HCT116 (cell line): ENCODE measurements around the gene CBL. TPM values are rescaled to one million over a fixed set of nuclear protein-coding genes. Genes with fewer than 3 reads are reported as not detected.

Experiments used
- ATAC-seq: fragments of 200-7000 bp; cut with Tn5 transposase; 2 replicates; pipeline ENCODE4 v1.9.1; 2020; ENCODE audit warnings: mild to moderate bottlenecking, moderate library complexity
- BruUV-seq: library from RNA; stranded (reverse); fragments of 400-500 nt; replicated peaks from 2 replicates; lab custom pipeline; 2021; lab: Mats Ljungman, UMichigan
- CTCF ChIA-PET: fragments of 300-600 bp; sonication (Branson Sonifier 250); formaldehyde crosslinking; loops from one replicate; lab custom pipeline; 2021; ENCODE audit warnings: antibody characterized with exemption; lab: Charles Lee
- POLR2A ChIA-PET: fragments of 300-600, 350-600 bp; sonication (Branson Sonifier 250); formaldehyde crosslinking; loops from one replicate; lab custom pipeline; 2021; ENCODE audit warnings: antibody characterized with exemption; lab: Charles Lee
- RAD21 ChIA-PET, 2 experiments: fragments of 300-600 bp; sonication (Branson Sonifier 250); formaldehyde crosslinking; loops; one replicate each; lab custom pipeline; 2023; ENCODE audit warnings: low total read pairs in 2 of 2; ENCODE audit not compliant: uncharacterized antibody in 2 of 2, unreplicated experiment in 2 of 2, low non-redundant PET in 1 of 2; lab: Charles Lee
- DNase-seq: peaks from one replicate; pipeline ENCODE4 v3.0.0-alpha.2; 2010; ENCODE audit warnings: low read depth, low spot score
- H2AFZ ChIP-seq: fragments of 200-600 bp; shearing (Covaris generic), sonication (generic); 2 replicates; pipeline ENCODE4 v1.6.1; 2017; ENCODE audit warnings: low read depth, mixed run types, mixed read lengths, antibody characterized with exemption, low read length; ENCODE audit not compliant: poor library complexity, severe bottlenecking
- H3K27ac ChIP-seq: 2 replicates; pipeline ENCODE4 v1.5.1; 2012; ENCODE audit warnings: low read depth, low read length
- H3K27me3 ChIP-seq: fragments of 200-600 bp; sonication (generic); 2 replicates; pipeline ENCODE4 v1.6.1; 2016; ENCODE audit warnings: mixed run types, low read length, mixed read lengths; ENCODE audit not compliant: insufficient read depth
- H3K36me3 ChIP-seq, 2 experiments: fragments of 200-500 bp in 1 of 2; fragments of 200-600 bp in 1 of 2; sonication (Bioruptor generic) in 1 of 2; sonication (generic) in 1 of 2; 2 replicates each; pipeline versions ENCODE4 v1.5.1 to v1.6.1; 2014 to 2016; ENCODE audit warnings: low read length in 2 of 2, inconsistent platforms in 1 of 2, mixed read lengths in 1 of 2, mixed run types in 1 of 2; ENCODE audit not compliant: insufficient read depth in 2 of 2, control insufficient read depth in 1 of 2
- H3K4me1 ChIP-seq, 2 experiments: fragments of 200-600 bp in 1 of 2; sonication (generic) in 1 of 2; 2 replicates each; pipeline versions ENCODE4 v1.5.1 to v1.6.1; 2012 to 2017; ENCODE audit warnings: low read length in 2 of 2, inconsistent platforms in 1 of 2, mild to moderate bottlenecking in 1 of 2, mixed read lengths in 1 of 2, mixed run types in 1 of 2, moderate library complexity in 1 of 2; ENCODE audit not compliant: insufficient read depth in 2 of 2, control insufficient read depth in 1 of 2
- H3K4me2 ChIP-seq: fragments of 200-600 bp; sonication (generic); 2 replicates; pipeline ENCODE4 v1.6.1; 2017; ENCODE audit warnings: mixed run types, low read length, mixed read lengths
- H3K4me3 ChIP-seq, 2 experiments: fragments of 200-600 bp in 1 of 2; sonication (generic) in 1 of 2; replicated peaks in 1 of 2; 2 replicates each; pipeline ENCODE4 v1.5.1; 2011 to 2016; ENCODE audit warnings: low read length in 2 of 2, control low read depth in 1 of 2, low read depth in 1 of 2, mild to moderate bottlenecking in 1 of 2, mixed read lengths in 1 of 2, mixed run types in 1 of 2
- H3K79me2 ChIP-seq: fragments of 200-600 bp; sonication (generic); 2 replicates; pipeline ENCODE4 v1.6.1; 2017; ENCODE audit warnings: mild to moderate bottlenecking, mixed run types, low read length, moderate library complexity, mixed read lengths; ENCODE audit not compliant: insufficient read depth
- H3K9ac ChIP-seq: fragments of 200-600 bp; sonication (generic); 2 replicates; pipeline ENCODE4 v1.6.1; 2016; ENCODE audit warnings: low read length, mixed read lengths
- H3K9me2 ChIP-seq: fragments of 200-600 bp; sonication (generic), shearing (Covaris generic); 2 replicates; pipeline ENCODE4 v1.6.1; 2017; ENCODE audit warnings: mixed run types, mild to moderate bottlenecking, moderate library complexity; ENCODE audit not compliant: insufficient read depth
- H3K9me3 ChIP-seq, 2 experiments: fragments of 200-500 bp in 1 of 2; fragments of 200-600 bp in 1 of 2; sonication (Bioruptor generic) in 1 of 2; sonication (generic) in 1 of 2; 2 replicates each; pipeline ENCODE4 v1.6.1; 2014 to 2017; ENCODE audit warnings: low read length in 2 of 2, mixed read lengths in 2 of 2, inconsistent platforms in 1 of 2, low read depth in 1 of 2, mild to moderate bottlenecking in 1 of 2, mixed run types in 1 of 2, moderate library complexity in 1 of 2; ENCODE audit not compliant: control insufficient read depth in 1 of 2, insufficient read depth in 1 of 2
- H4K20me1 ChIP-seq: fragments of 200-600 bp; sonication (generic), shearing (Covaris generic); 2 replicates; pipeline ENCODE4 v1.6.1; 2017; ENCODE audit warnings: mixed run types, mild to moderate bottlenecking, moderate library complexity; ENCODE audit not compliant: insufficient read depth
- ATF3 ChIP-seq: IDR thresholded peaks from 2 replicates; pipeline ENCODE4 v1.6.1; 2012
- EGR1 ChIP-seq: IDR thresholded peaks from 2 replicates; pipeline ENCODE4 v1.6.1; 2012; ENCODE audit warnings: low read depth
- ELF1 ChIP-seq: IDR thresholded peaks from 2 replicates; pipeline ENCODE4 v1.6.1; 2012; ENCODE audit warnings: low read depth, borderline replicate concordance
- EZH2phosphoT487 ChIP-seq: fragments of 200-600 bp; IDR thresholded peaks from 2 replicates; pipeline ENCODE4 v1.6.1; 2018; ENCODE audit warnings: antibody characterized with exemption, borderline replicate concordance
- JUND ChIP-seq: IDR thresholded peaks from 2 replicates; pipeline ENCODE4 v1.6.1; 2012
- POLR2A ChIP-seq: IDR thresholded peaks from 2 replicates; pipeline ENCODE4 v1.7.0; 2011; ENCODE audit warnings: borderline replicate concordance; ENCODE audit not compliant: insufficient read depth, insufficient read length; ENCODE audit errors: extremely low read depth
- SIN3A ChIP-seq: IDR thresholded peaks from 2 replicates; pipeline ENCODE4 v1.6.1; 2012; ENCODE audit warnings: low read depth
- intact Hi-C: fragments of 100-400 bp; cut with micrococcal nuclease; formaldehyde crosslinking; loops from 2 replicates; pipeline ENCODE4 v1.10.0; 2022
- total RNA-seq: library from RNA; stranded (reverse); gene quantifications from one replicate; pipeline ENCODE4 v1.2.1, GENCODE V29; 2021; ENCODE audit not compliant: unreplicated experiment

CBL gene
- total RNA-seq, 1 experiment from 2014 or later, result 31.1 TPM

GRCh38 chr11:119187123-119187892, 18.8 kb upstream of the CBL start:
- no peak overlapping the region for H3K4me2 ChIP-seq
- ChIA-PET POLR2A (interaction anchor here (0.7 kb wide), 1 partner anchor 690 kb away, joined by 3 read pairs; no protein-coding TSS in a partner anchor), CTCF (no interaction called here), RAD21 (no interaction called here)
- H3K9ac ChIP-seq, result no peak overlapping the region
- no peak for TF ChIP-seq JUND
- TF ChIP-seq SIN3A, result no peak
- H3K4me3 ChIP-seq, result no peak overlapping the region
- intact Hi-C loops, result no loop called here
- no peaks in the 10 kb centered on the region for H3K9me2 ChIP-seq
- peaks cover 4 to 17% of the 10 kb centered on the region in 2 experiments; a peak in 3 of 4 replicates for H3K4me1 ChIP-seq
- H3K9me3 ChIP-seq, result no peaks in the 10 kb centered on the region
- no peaks in the 10 kb centered on the region for H3K27me3 ChIP-seq
- H3K36me3 ChIP-seq, result no peaks in the 10 kb centered on the region
- no peak overlapping the region for H3K27ac ChIP-seq
- no peaks in the 10 kb centered on the region for H4K20me1 ChIP-seq
- no peak overlapping the region for H2AFZ ChIP-seq
- ATAC-seq (no peak), DNase-seq (no peak)
- no TSS peak for BruUV-seq
- no peaks in the 10 kb centered on the region for H3K79me2 ChIP-seq

- intact Hi-C loops, result no loop called here
- Histone ChIP-seq H3K4me1 (peaks cover 4 to 17% of the 10 kb centered on the region in 2 experiments; a peak in 3 of 4 replicates), H3K79me2 (no peaks in the 10 kb centered on the region), H3K4me3 (no peak overlapping the region), H3K36me3 (no peaks in the 10 kb centered on the region), H3K27ac (no peak overlapping the region), H2AFZ (no peak overlapping the region), H3K9me3 (no peaks in the 10 kb centered on the region), H3K4me2 (no peak overlapping the region), H4K20me1 (no peaks in the 10 kb centered on the region), H3K27me3 (no peaks in the 10 kb centered on the region), H3K9me2 (no peaks in the 10 kb centered on the region), H3K9ac (no peak overlapping the region)
- ChIA-PET CTCF (no interaction called here), POLR2A (no interaction called here), RAD21 (no interaction called here)
- ATAC-seq, result no peak
- no peak for TF ChIP-seq POLR2A
- TF ChIP-seq ELF1, result no peak
- no peak for TF ChIP-seq EZH2phosphoT487
- TF ChIP-seq ATF3, result no peak
- no peak for TF ChIP-seq JUND
- TF ChIP-seq EGR1, result no peak
- no TSS peak for BruUV-seq
- no peak for DNase-seq
These were observed 18.1 kb upstream of the CBL start for GRCh38 chr11:119188067-119188466.
